ENCODE data around the gene PIGU. TPM values are rescaled to one million over a fixed set of nuclear protein-coding genes. Genes with fewer than 3 reads are reported as not detected.

PIGU gene
- total and polyA plus RNA-seq, 2 of the 13 experiments (the other 11 are each of a cell fraction or from before 2014, with no cell fraction given): 45.5 to 231 TPM

DNA sequence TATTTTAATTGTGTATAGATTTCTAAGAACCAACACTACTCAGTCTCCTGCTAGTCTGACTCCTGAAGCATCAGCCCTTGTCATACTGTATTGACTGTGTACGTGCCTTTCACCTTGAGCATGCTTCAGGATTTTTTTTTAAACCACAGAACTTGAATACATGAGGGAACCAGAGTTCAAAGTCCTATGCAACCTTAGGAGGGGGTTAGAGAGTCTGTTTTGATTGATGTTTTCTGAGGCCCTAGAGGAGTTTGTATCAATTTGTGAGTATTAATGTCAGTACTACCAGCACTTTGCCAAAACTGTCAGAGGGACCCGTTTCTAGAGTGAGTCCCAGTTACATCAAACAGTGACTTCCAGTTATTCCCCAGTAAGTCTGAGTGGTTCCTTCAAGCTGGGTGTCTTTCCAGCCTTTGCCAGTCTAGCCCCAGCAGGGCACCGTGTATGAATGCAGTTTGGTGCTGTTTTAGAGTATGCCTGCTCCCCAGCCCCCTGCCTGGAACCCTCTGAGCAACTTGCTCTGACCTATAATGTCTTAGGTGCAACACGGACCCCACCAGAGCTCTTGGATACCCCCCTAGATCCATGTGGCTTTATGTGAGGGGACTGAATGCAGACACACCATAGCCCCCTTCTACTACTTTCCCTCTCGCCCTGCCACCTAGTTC, 35.8 kb upstream of the PIGU start (continued):
- TF ChIP-seq ZNF556 (CRISPR knock-in tag; IDR thresholded peaks at IDR 0.05; ENCODE audit: borderline replicate concordance) (no peak), NKX3-1 (CRISPR knock-in tag; IDR thresholded peaks at IDR 0.05) (no peak), CBFB (CRISPR knock-in tag; IDR thresholded peaks at IDR 0.05) (0 out of 2 replicates have a peak, but pooled peaks have one; percentile 66), ASH2L (IDR thresholded peaks at IDR 0.05; ENCODE audit: insufficient read length, low read depth, low read length) (peak; percentile 79), POLR2AphosphoS2 (IDR thresholded peaks at IDR 0.05; ENCODE audit: low read depth, low read length) (no peak; the same call in 1 of the 2 replicates), ZNF674 (CRISPR knock-in tag; IDR thresholded peaks at IDR 0.05; ENCODE audit: low read depth) (no peak), ZNF512 (CRISPR knock-in tag; IDR thresholded peaks at IDR 0.05) (no peak), ZNF224 (CRISPR knock-in tag; IDR thresholded peaks at IDR 0.05) (no peak), RELA (CRISPR knock-in tag; IDR thresholded peaks at IDR 0.05) (no peak), CBX1 (IDR thresholded peaks at IDR 0.05; ENCODE audit: low read depth) (no peak), GPBP1L1 (CRISPR knock-in tag; IDR thresholded peaks at IDR 0.05) (no peak), ZNF724P (CRISPR knock-in tag; IDR thresholded peaks at IDR 0.05; ENCODE audit: borderline replicate concordance) (peak; percentile 84), PHF20 (CRISPR knock-in tag; IDR thresholded peaks at IDR 0.05) (no peak)
- TF ChIP-seq, protein P1, sequence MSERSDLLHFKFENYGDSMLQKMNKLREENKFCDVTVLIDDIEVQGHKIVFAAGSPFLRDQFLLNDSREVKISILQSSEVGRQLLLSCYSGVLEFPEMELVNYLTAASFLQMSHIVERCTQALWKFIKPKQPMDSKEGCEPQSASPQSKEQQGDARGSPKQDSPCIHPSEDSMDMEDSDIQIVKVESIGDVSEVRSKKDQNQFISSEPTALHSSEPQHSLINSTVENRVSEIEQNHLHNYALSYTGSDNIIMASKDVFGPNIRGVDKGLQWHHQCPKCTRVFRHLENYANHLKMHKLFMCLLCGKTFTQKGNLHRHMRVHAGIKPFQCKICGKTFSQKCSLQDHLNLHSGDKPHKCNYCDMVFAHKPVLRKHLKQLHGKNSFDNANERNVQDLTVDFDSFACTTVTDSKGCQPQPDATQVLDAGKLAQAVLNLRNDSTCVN (CRISPR knock-in tag; IDR thresholded peaks at IDR 0.05; ENCODE audit: borderline replicate concordance): no peak; the same call in 1 of the 2 replicates
- TF ChIP-seq, protein P2, sequence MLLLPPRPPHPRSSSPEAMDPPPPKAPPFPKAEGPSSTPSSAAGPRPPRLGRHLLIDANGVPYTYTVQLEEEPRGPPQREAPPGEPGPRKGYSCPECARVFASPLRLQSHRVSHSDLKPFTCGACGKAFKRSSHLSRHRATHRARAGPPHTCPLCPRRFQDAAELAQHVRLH (CRISPR knock-in tag; IDR thresholded peaks at IDR 0.05; ENCODE audit: borderline replicate concordance, low read depth): no peak
- TF ChIP-seq, protein P3, sequence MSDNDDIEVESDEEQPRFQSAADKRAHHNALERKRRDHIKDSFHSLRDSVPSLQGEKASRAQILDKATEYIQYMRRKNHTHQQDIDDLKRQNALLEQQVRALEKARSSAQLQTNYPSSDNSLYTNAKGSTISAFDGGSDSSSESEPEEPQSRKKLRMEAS (IDR thresholded peaks at IDR 0.05): peak; percentile 79
- TF ChIP-seq, protein P4, sequence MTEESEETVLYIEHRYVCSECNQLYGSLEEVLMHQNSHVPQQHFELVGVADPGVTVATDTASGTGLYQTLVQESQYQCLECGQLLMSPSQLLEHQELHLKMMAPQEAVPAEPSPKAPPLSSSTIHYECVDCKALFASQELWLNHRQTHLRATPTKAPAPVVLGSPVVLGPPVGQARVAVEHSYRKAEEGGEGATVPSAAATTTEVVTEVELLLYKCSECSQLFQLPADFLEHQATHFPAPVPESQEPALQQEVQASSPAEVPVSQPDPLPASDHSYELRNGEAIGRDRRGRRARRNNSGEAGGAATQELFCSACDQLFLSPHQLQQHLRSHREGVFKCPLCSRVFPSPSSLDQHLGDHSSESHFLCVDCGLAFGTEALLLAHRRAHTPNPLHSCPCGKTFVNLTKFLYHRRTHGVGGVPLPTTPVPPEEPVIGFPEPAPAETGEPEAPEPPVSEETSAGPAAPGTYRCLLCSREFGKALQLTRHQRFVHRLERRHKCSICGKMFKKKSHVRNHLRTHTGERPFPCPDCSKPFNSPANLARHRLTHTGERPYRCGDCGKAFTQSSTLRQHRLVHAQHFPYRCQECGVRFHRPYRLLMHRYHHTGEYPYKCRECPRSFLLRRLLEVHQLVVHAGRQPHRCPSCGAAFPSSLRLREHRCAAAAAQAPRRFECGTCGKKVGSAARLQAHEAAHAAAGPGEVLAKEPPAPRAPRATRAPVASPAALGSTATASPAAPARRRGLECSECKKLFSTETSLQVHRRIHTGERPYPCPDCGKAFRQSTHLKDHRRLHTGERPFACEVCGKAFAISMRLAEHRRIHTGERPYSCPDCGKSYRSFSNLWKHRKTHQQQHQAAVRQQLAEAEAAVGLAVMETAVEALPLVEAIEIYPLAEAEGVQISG (CRISPR knock-in tag; IDR thresholded peaks at IDR 0.05): no peak
- TF ChIP-seq, protein P5, sequence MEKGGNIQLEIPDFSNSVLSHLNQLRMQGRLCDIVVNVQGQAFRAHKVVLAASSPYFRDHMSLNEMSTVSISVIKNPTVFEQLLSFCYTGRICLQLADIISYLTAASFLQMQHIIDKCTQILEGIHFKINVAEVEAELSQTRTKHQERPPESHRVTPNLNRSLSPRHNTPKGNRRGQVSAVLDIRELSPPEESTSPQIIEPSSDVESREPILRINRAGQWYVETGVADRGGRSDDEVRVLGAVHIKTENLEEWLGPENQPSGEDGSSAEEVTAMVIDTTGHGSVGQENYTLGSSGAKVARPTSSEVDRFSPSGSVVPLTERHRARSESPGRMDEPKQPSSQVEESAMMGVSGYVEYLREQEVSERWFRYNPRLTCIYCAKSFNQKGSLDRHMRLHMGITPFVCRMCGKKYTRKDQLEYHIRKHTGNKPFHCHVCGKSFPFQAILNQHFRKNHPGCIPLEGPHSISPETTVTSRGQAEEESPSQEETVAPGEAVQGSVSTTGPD (CRISPR knock-in tag; IDR thresholded peaks at IDR 0.05): no peak
- TF ChIP-seq, protein P6, sequence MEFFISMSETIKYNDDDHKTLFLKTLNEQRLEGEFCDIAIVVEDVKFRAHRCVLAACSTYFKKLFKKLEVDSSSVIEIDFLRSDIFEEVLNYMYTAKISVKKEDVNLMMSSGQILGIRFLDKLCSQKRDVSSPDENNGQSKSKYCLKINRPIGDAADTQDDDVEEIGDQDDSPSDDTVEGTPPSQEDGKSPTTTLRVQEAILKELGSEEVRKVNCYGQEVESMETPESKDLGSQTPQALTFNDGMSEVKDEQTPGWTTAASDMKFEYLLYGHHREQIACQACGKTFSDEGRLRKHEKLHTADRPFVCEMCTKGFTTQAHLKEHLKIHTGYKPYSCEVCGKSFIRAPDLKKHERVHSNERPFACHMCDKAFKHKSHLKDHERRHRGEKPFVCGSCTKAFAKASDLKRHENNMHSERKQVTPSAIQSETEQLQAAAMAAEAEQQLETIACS (CRISPR knock-in tag; IDR thresholded peaks at IDR 0.05): no peak
